PC-9 (cell line): ENCODE measurements around the gene SEC14L3. TPM values are rescaled to one million over a fixed set of nuclear protein-coding genes. Genes with fewer than 3 reads are reported as not detected.

Experiments
- BruUV-seq: library from RNA; stranded (reverse); fragments of 400-500 nt; replicated peaks from 2 replicates; lab custom pipeline; 2021; lab: Mats Ljungman, UMichigan
- CTCF ChIA-PET: fragments of 300-600 bp; sonication (Branson Sonifier 250); formaldehyde crosslinking; loops from one replicate; lab custom pipeline; 2022; ENCODE audit warnings: antibody characterized with exemption; lab: Charles Lee
- POLR2A ChIA-PET: fragments of 300-600 bp; sonication (Branson Sonifier 250); formaldehyde crosslinking; loops from one replicate; lab custom pipeline; 2022; ENCODE audit warnings: antibody characterized with exemption; ENCODE audit not compliant: unreplicated experiment; lab: Charles Lee
- DNase-seq, 2 experiments: peaks; one replicate each; pipeline versions ENCODE4 v3.0.0 to v3.0.0-alpha.2; 2015 to 2022; ENCODE audit warnings: mixed read lengths in 1 of 2
- H2AFZ ChIP-seq: fragments of 200-600 bp; sonication (generic); 2 replicates; pipeline ENCODE4 v1.8.1; 2017; ENCODE audit warnings: antibody characterized with exemption
- H3F3A ChIP-seq: fragments of 200-600 bp; sonication (generic); 2 replicates; pipeline ENCODE4 v1.8.1; 2017; ENCODE audit warnings: antibody characterized with exemption, mild to moderate bottlenecking, low read depth; ENCODE audit not compliant: insufficient read depth
- H3K27ac ChIP-seq: fragments of 200-600 bp; sonication (generic); 2 replicates; pipeline ENCODE4 v1.6.1; 2016; ENCODE audit warnings: mixed run types
- H3K27me3 ChIP-seq: fragments of 200-600 bp; sonication (generic); 2 replicates; pipeline ENCODE4 v1.6.1; 2016; ENCODE audit warnings: low read depth, mixed run types; ENCODE audit not compliant: insufficient read depth
- H3K36me3 ChIP-seq: fragments of 200-600 bp; sonication (generic); 2 replicates; pipeline ENCODE4 v1.6.1; 2016; ENCODE audit warnings: low read depth, mixed run types
- H3K4me1 ChIP-seq: fragments of 200-600 bp; sonication (generic); replicated peaks from 2 replicates; pipeline ENCODE4 v1.6.1; 2016; ENCODE audit warnings: mixed run types; ENCODE audit not compliant: insufficient read depth
- H3K4me2 ChIP-seq: fragments of 200-600 bp; sonication (generic); 2 replicates; pipeline ENCODE4 v1.6.1; 2017; ENCODE audit warnings: mixed run types
- H3K4me3 ChIP-seq: fragments of 200-600 bp; sonication (generic); 2 replicates; pipeline ENCODE4 v1.6.1; 2016; ENCODE audit warnings: mixed run types
- H3K79me2 ChIP-seq: fragments of 200-600 bp; sonication (generic); 2 replicates; pipeline ENCODE4 v1.6.1; 2017; ENCODE audit warnings: low read depth, mixed run types
- H3K9me2 ChIP-seq: fragments of 200-600 bp; sonication (generic); 2 replicates; pipeline ENCODE4 v1.8.1; 2017; ENCODE audit warnings: mild to moderate bottlenecking; ENCODE audit not compliant: insufficient read depth
- H3K9me3 ChIP-seq: fragments of 200-600 bp; sonication (generic); 2 replicates; pipeline ENCODE4 v1.8.1; 2016; ENCODE audit warnings: low read depth; ENCODE audit not compliant: insufficient read depth
- H4K20me1 ChIP-seq: fragments of 200-600 bp; sonication (generic); 2 replicates; pipeline ENCODE4 v1.8.1; 2017; ENCODE audit not compliant: insufficient read depth
- CTCF ChIP-seq: fragments of 200-600 bp; sonication (generic); conservative IDR thresholded peaks from 2 replicates; pipeline ENCODE4 v1.6.1; 2017; ENCODE audit warnings: mixed run types, antibody characterized with exemption, mild to moderate bottlenecking, moderate library complexity
- EZH2 ChIP-seq: fragments of 200-600 bp; sonication (generic); IDR thresholded peaks from 2 replicates; pipeline ENCODE4 v1.8.0; 2017; ENCODE audit warnings: antibody characterized with exemption, low read depth
- intact Hi-C: fragments of 100-400 bp; cut with micrococcal nuclease; formaldehyde crosslinking; loops from one replicate; pipeline ENCODE4 v1.10.0; 2022; ENCODE audit not compliant: unreplicated experiment
- total RNA-seq: library from RNA; stranded (reverse); gene quantifications from 2 replicates; pipeline ENCODE4 v1.2.3, GENCODE V29; 2021

SEC14L3 gene
- total RNA-seq, 1 experiment from 2014 or later, result not detected

GRCh38 chr22:30507670-30508069 is 35.9 kb upstream of the SEC14L3 start:
- ChIA-PET CTCF (no interaction called here), POLR2A (interaction anchor here (0.6 kb wide), 1 partner anchor 15 kb away, joined by 8 read pairs; no protein-coding TSS in a partner anchor)
- no peak for TF ChIP-seq CTCF
- TF ChIP-seq EZH2, result no peak
- Histone ChIP-seq H3K36me3 (no peaks in the 10 kb centered on the region), H3K9me2 (no peaks in the 10 kb centered on the region), H3K27me3 (peaks cover 14% of the 10 kb centered on the region), H3K4me2 (no peak overlapping the region), H4K20me1 (no peaks in the 10 kb centered on the region), H3K4me1 (0 out of 2 replicates have a peak, but pooled peaks cover 5% of the 10 kb centered on the region), H3K9me3 (no peaks in the 10 kb centered on the region), H2AFZ (no peak overlapping the region), H3K79me2 (no peaks in the 10 kb centered on the region), H3F3A (no peaks in the 10 kb centered on the region), H3K4me3 (no peak overlapping the region), H3K27ac (no peak overlapping the region)
- intact Hi-C loops, result no loop called here
- BruUV-seq, result no TSS peak
- no peak for DNase-seq

- no peaks in the 10 kb centered on the region for H3K9me3 ChIP-seq
- no peaks in the 10 kb centered on the region for H4K20me1 ChIP-seq
- H3F3A ChIP-seq, result no peaks in the 10 kb centered on the region
- H3K27ac ChIP-seq, result no peak overlapping the region
- ChIA-PET POLR2A (no interaction called here), CTCF (interaction anchor here (0.7 kb wide), 1 partner anchor 39 kb away, joined by 4 read pairs; no protein-coding TSS in a partner anchor)
- TF ChIP-seq CTCF (no peak), EZH2 (no peak)
- H3K4me1 ChIP-seq, result 0 out of 2 replicates have a peak, but pooled peaks cover 5% of the 10 kb centered on the region
- H3K36me3 ChIP-seq, result no peaks in the 10 kb centered on the region
- peaks cover 14% of the 10 kb centered on the region for H3K27me3 ChIP-seq
- H3K9me2 ChIP-seq, result no peaks in the 10 kb centered on the region
- DNase-seq, result peak in 1 of 2 experiments; percentile 28
- no peak overlapping the region for H2AFZ ChIP-seq
- H3K4me2 ChIP-seq, result no peak overlapping the region
- intact Hi-C loops, result no loop called here
- no TSS peak for BruUV-seq
- H3K79me2 ChIP-seq, result no peaks in the 10 kb centered on the region
- no peak overlapping the region for H3K4me3 ChIP-seq
These were observed 34.7 kb upstream of the SEC14L3 start for GRCh38 chr22:30506507-30506968.

GRCh38 chr22:30503551-30503950 is 31.7 kb upstream of the SEC14L3 start:
- Histone ChIP-seq H3K4me1 (0 out of 2 replicates have a peak, but pooled peaks cover 5% of the 10 kb centered on the region), H3K27me3 (peaks cover 14% of the 10 kb centered on the region), H3K9me3 (no peaks in the 10 kb centered on the region), H3K4me3 (no peak overlapping the region), H3K36me3 (no peaks in the 10 kb centered on the region), H3K4me2 (no peak overlapping the region), H3F3A (no peaks in the 10 kb centered on the region), H2AFZ (no peak overlapping the region), H3K79me2 (no peaks in the 10 kb centered on the region), H3K27ac (no peak overlapping the region), H4K20me1 (no peaks in the 10 kb centered on the region), H3K9me2 (no peaks in the 10 kb centered on the region)
- TF ChIP-seq CTCF, result no peak
- TF ChIP-seq EZH2, result no peak
- intact Hi-C loops, result no loop called here
- no TSS peak for BruUV-seq
- no peak for DNase-seq
- ChIA-PET POLR2A (no interaction called here), CTCF (interaction anchor here (0.6 kb wide), 1 partner anchor 247 kb away, joined by 3 read pairs; no protein-coding TSS in a partner anchor)
